PC-9 (cell line): ENCODE data around the gene TIAM2.

Source experiments
- EZH2 ChIP-seq: fragments of 200-600 bp; sonication (generic); IDR thresholded peaks from 2 replicates; pipeline ENCODE4 v1.8.0; 2017; ENCODE audit warnings: antibody characterized with exemption, low read depth
- TF ChIP-seq, protein P1 (sequence below): fragments of 200-600 bp; sonication (generic); conservative IDR thresholded peaks from 2 replicates; pipeline ENCODE4 v1.6.1; 2017; ENCODE audit warnings: mixed run types, antibody characterized with exemption, mild to moderate bottlenecking, moderate library complexity

- TF ChIP-seq, protein P1, sequence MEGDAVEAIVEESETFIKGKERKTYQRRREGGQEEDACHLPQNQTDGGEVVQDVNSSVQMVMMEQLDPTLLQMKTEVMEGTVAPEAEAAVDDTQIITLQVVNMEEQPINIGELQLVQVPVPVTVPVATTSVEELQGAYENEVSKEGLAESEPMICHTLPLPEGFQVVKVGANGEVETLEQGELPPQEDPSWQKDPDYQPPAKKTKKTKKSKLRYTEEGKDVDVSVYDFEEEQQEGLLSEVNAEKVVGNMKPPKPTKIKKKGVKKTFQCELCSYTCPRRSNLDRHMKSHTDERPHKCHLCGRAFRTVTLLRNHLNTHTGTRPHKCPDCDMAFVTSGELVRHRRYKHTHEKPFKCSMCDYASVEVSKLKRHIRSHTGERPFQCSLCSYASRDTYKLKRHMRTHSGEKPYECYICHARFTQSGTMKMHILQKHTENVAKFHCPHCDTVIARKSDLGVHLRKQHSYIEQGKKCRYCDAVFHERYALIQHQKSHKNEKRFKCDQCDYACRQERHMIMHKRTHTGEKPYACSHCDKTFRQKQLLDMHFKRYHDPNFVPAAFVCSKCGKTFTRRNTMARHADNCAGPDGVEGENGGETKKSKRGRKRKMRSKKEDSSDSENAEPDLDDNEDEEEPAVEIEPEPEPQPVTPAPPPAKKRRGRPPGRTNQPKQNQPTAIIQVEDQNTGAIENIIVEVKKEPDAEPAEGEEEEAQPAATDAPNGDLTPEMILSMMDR, result no peak
- TF ChIP-seq EZH2, result no peak
Measured at GRCh38 chr6:155246825-155247224, 251.7 kb downstream of the TIAM2 start.
